GM19372 (cell line): ENCODE results near the gene MDFIC.
"Not testable (repeated sequence)": the region's sequence is repeated elsewhere in the genome, so short reads cannot be mapped to it uniquely, and the experiment has no call there.

ENCODE experiments used
- ATAC-seq: cut with Tn5 transposase; IDR thresholded peaks from one replicate; pipeline ENCODE4 v1.9.1; 2021; ENCODE audit warnings: mild to moderate bottlenecking, low read depth, moderate library complexity; ENCODE audit not compliant: unreplicated experiment

MDFIC gene

GRCh38 chr7:114922026-114922651 lies at the start of gene MDFIC:
Gene MDFIC, plus strand, starts transcription at chr7:114922094. Its CDS starts 940 bp downstream, at chr7:114923034.
- ATAC-seq, result peak; percentile 39

- ATAC-seq, result no peak
These were observed 47.7 kb upstream of the MDFIC start for GRCh38 chr7:114874170-114874569.

GRCh38 chr7:114875186-114875585 lies 46.7 kb upstream of the MDFIC start:
- no peak for ATAC-seq

- ATAC-seq, result no peak
These were observed 42.3 kb upstream of the MDFIC start for GRCh38 chr7:114879554-114879953.

- no peak for ATAC-seq
These were observed 36.1 kb upstream of the MDFIC start for GRCh38 chr7:114885836-114886235.

GRCh38 chr7:114886241-114886640 lies 35.7 kb upstream of the MDFIC start:
- no peak for ATAC-seq

GRCh38 chr7:114889116-114889515 lies 32.8 kb upstream of the MDFIC start:
- ATAC-seq, result not testable (repeated sequence)

GRCh38 chr7:114889646-114890285 lies 32.1 kb upstream of the MDFIC start:
- peak; percentile 55 for ATAC-seq

- ATAC-seq, result no peak
These were observed 31.3 kb upstream of the MDFIC start for GRCh38 chr7:114890561-114890960.

GRCh38 chr7:114900127-114900526 lies 21.8 kb upstream of the MDFIC start:
- no peak for ATAC-seq

- ATAC-seq, result no peak
These were observed 20.1 kb upstream of the MDFIC start for GRCh38 chr7:114901771-114902170.

GRCh38 chr7:114903131-114903530 lies 18.8 kb upstream of the MDFIC start:
- no peak for ATAC-seq

GRCh38 chr7:114910787-114911186 lies 11.1 kb upstream of the MDFIC start:
- ATAC-seq, result no peak

- no peak for ATAC-seq
These were observed 10.5 kb upstream of the MDFIC start for GRCh38 chr7:114911411-114911810.

GRCh38 chr7:114916261-114916892 lies 5.5 kb upstream of the MDFIC start:
- peak; percentile 95 for ATAC-seq

GRCh38 chr7:114917211-114917839 lies 4.6 kb upstream of the MDFIC start:
- no peak for ATAC-seq

- no peak for ATAC-seq
These were observed 2.3 kb upstream of the MDFIC start for GRCh38 chr7:114919587-114919986.

- no peak for ATAC-seq
These were observed 266 bp upstream of the MDFIC start for GRCh38 chr7:114921631-114922025.

GRCh38 chr7:114922652-114923402 lies 933 bp downstream of the MDFIC start:
- peak; percentile 32 for ATAC-seq

- ATAC-seq, result no peak
These were observed 1.5 kb downstream of the MDFIC start for GRCh38 chr7:114923403-114923713.
